T-helper 9 cell (primary cell): ENCODE results near the gene TFB2M.

Experiments
- DNase-seq: peaks from one replicate; pipeline ENCODE4 v3.0.0-alpha.2; 2020

Gene TFB2M

GRCh38 chr1:246512635-246513034 is 53.4 kb downstream of the TFB2M start:
- DNase-seq = no peak

GRCh38 chr1:246512230-246512629 is 53.8 kb downstream of the TFB2M start:
- no peak for DNase-seq

GRCh38 chr1:246511203-246511602 is 54.9 kb downstream of the TFB2M start:
- DNase-seq = no peak

DNA sequence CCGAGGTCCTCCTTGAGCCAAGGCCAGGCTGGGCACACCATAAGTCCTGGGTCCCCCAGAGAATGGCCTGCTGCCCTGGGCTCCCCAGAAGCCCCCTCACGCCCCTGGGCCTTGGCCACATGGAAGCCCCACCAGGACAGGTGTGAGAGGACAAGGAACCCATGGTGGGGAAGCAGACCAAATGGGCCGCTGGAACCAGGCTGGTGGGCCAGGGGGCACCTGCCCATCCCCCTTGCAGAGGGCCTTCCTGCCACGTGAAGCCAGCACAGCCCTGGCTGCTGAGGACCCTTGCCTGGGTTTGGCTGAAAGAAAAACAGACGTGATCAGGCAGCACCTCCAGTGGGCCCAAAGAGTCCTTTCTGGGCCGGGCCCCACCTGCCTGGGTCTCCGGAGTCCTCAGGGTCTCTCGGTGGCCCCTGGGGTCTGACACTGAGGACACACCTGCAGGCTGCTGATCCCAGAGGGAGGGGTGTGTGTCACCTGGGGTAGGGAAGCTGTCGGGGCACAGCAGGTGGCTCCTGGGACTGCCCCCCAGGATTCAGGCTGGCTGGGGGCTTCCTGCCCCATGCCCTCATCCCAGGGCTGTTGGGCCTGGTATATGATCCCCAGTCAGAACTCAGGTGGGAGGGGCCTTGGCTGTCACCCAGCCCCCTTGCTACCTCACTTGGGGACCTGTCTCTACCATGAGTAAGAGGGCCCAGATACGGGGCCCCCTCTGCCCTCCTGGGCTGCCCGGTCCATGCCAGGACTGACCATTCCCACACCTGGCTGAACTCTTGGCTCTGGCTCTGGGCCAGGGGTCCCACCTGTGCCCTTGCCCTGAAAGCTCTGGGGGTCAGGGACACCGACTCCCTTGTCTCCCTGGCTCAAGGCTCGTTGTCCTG is 55.7 kb downstream of the TFB2M start:
- DNase-seq = no peak

DNA sequence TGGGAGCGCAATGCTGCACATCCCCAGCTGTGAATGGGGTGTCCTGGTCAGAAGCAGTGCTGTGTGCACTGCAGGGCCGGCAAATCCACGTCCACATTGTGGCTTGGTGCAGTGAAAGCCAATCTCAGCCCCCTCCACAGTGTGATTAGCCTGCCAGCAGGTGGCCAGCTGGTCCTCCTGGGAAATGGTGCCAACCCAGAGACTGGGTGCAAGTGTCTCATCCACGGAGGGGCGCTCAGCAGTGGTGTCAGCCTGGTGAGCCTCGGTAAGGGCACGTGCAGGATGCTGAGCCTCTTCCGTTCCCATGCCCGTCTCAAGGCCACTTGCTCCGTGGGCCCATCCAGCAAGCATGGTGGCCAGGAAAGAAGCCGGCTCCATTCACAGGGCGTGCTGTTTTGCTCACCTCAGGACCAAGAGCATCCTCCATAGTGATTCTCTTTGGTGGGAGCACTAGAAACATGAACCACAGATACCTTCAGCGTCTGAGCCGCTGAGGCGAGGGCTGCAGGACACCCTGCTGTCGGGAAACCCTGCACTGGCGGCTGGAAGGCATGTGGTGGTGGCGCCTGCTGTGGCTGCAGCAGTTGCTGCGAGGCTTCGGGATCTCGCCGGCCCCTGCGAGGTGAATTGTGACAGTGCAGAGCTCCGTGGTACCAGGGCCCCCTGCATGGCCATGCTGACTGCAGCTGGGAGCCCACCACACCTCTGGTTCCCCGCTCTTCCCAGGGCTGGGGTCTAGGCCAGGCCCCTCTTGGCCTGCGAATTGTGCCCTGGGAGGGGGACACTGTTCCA is 57.0 kb downstream of the TFB2M start:
- no peak for DNase-seq

DNA sequence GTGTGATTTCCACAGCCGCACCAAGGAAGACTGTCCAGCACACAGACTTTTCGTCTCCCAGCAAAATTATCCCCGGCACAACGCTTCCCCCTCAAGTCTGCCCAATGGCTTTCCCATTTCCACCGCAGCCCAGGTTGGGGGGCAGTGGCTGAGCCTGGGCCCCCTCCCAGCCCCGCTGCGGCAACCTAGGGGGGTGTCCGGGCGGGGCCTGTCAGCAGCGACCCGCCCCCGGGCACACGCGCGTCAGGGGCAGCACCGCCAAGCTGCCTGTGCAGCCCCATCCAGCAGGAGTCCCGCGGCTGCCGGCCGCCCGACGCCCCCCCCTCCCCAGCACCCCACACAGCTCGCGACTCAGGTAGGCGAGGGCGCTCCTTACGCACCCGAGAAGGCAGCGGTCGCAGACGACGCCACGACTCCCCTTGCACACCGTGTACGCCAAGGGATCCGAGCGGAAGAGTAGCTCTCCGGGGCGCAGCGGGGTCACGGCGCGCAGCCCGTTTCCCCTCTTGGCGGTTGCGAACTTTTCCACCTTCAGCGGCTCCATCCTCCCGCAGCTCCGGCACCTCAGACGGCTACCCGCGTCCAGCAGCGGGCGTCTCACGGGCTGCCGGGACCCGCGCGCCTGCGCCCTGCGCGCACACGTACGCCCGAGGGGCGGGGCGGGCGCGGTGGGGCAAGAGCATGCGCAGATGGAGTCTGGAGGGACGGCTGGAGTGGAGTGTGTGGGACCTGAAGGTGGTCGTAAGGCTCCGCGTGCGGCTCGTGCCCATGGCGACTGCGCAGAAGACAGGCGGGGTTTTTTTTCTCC is 59.2 kb downstream of the TFB2M start, which contains the start of gene SMYD3:
Gene SMYD3, minus strand, starts transcription at position 606 of the 808 bp plus-strand sequence.
- DNase-seq = peak; percentile 67

GRCh38 chr1:246506367-246506673 is 59.7 kb downstream of the TFB2M start:
- DNase-seq = no peak

- no peak for DNase-seq
Observed at GRCh38 chr1:246503341-246503740, 62.7 kb downstream of the TFB2M start.

DNA sequence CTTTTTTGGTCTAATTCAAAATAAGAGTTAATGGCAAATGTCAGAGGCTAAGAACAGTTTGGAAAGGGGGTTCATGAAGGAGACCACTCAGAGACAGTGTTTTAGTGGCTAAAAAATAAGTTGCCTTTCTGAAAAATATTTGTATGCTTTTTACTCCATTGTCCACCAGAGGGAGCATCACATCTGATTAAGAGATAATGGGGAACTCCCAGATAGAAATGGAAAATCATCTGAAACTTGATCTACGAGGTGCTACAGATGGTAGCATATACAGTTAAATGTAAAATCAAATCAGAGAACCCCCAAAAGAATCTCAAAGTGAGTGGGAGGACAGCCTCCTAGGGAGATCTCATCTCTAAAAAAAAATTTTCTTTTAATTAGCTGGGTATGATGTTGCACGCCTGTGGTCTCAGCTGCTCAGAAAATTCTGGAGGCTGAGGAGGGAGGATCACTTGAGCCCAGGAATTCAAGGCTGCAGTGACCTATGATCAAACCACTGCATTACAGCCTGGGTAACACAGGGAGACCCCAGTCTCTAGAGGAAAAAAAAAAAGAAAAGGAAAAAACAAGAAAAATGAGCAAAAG is 68.6 kb downstream of the TFB2M start:
- DNase-seq = no peak

DNA sequence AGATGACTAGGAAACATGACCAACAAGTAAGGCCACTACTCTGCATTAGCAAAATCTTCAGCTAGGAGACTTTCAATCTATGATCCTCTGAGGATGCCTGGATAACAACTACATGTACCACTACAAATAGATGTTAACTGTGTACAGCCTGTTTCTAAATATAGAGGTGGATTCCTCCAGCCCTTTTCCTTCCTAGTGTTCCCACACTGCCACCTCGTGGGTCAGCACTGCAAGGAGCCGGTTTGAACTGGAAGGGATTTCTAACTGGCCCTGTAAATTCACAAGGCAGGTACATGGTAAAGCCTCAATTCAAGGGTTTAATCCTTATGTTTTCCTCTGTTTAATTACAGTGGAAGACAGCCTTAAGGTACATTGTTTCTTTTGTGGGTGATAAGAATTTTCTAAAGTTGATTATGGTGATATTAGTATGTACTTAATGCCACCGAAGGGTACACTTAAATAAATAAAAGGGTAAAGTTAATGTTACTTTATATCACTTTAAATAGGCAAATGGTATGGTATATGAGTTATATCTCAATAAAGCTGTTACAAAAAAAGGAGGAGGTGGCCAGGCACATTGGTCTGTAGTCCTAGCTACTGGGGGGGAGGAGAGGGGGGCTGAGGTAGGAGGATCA is 73.3 kb downstream of the TFB2M start:
- no peak for DNase-seq

GRCh38 chr1:246491551-246492053 is 74.5 kb downstream of the TFB2M start:
- DNase-seq = no peak
